ENCODE measurements around the gene MYO6. TPM values are rescaled to one million over a fixed set of nuclear protein-coding genes. Genes with fewer than 3 reads are reported as not detected.

The MYO6 gene
- polyA plus RNA-seq, 4 donors, result 11.2 to 111 (median 102) TPM

GRCh38 chr6:75761489-75761888 is 12.4 kb downstream of the MYO6 start:
- no peak for DNase-seq (ENCODE audit: low read depth in 4 of 4, low spot score in 3 of 4)

GRCh38 chr6:75762063-75762462 is 13.0 kb downstream of the MYO6 start:
- DNase-seq (ENCODE audit: low read depth in 4 of 4, low spot score in 3 of 4), result no peak

GRCh38 chr6:75766387-75766786 is 17.3 kb downstream of the MYO6 start:
- DNase-seq (ENCODE audit: low read depth in 4 of 4, low spot score in 3 of 4), result no peak

GRCh38 chr6:75770844-75771243 is 21.8 kb downstream of the MYO6 start:
- DNase-seq (ENCODE audit: low read depth in 4 of 4, low spot score in 3 of 4), result no peak

GRCh38 chr6:75775219-75775618 is 26.2 kb downstream of the MYO6 start:
- no peak for DNase-seq (ENCODE audit: low read depth in 4 of 4, low spot score in 3 of 4)

GRCh38 chr6:75776461-75776860 is 27.4 kb downstream of the MYO6 start:
- DNase-seq (ENCODE audit: low read depth in 4 of 4, low spot score in 3 of 4), result no peak

- DNase-seq (ENCODE audit: low read depth in 4 of 4, low spot score in 3 of 4), result no peak
Observed at GRCh38 chr6:75778757-75779156, 29.7 kb downstream of the MYO6 start.

GRCh38 chr6:75786152-75786551 is 37.1 kb downstream of the MYO6 start:
- no peak for DNase-seq (ENCODE audit: low read depth in 4 of 4, low spot score in 3 of 4)

- DNase-seq (ENCODE audit: low read depth in 4 of 4, low spot score in 3 of 4), result no peak
Observed at GRCh38 chr6:75788894-75789293, 39.9 kb downstream of the MYO6 start.

GRCh38 chr6:75791881-75792280 is 42.8 kb downstream of the MYO6 start:
- no peak for DNase-seq (ENCODE audit: low read depth in 4 of 4, low spot score in 3 of 4)

- DNase-seq (ENCODE audit: low read depth in 4 of 4, low spot score in 3 of 4), result no peak
Observed at GRCh38 chr6:75794351-75794846, 45.4 kb downstream of the MYO6 start.

GRCh38 chr6:75794954-75795739 is 46.1 kb downstream of the MYO6 start:
- no peak for DNase-seq (ENCODE audit: low read depth in 4 of 4, low spot score in 3 of 4)

GRCh38 chr6:75796723-75797122 is 47.7 kb downstream of the MYO6 start:
- no peak for DNase-seq (ENCODE audit: low read depth in 4 of 4, low spot score in 3 of 4)

- no peak for DNase-seq (ENCODE audit: low read depth in 4 of 4, low spot score in 3 of 4)
Observed at GRCh38 chr6:75800133-75800532, 51.1 kb downstream of the MYO6 start.

- DNase-seq (ENCODE audit: low read depth in 4 of 4, low spot score in 3 of 4), result no peak
Observed at GRCh38 chr6:75800708-75801505, 51.9 kb downstream of the MYO6 start.

- no peak for DNase-seq (ENCODE audit: low read depth in 4 of 4, low spot score in 3 of 4)
Observed at GRCh38 chr6:75802366-75802765, 53.3 kb downstream of the MYO6 start.

- DNase-seq (ENCODE audit: low read depth in 4 of 4, low spot score in 3 of 4), result no peak
Observed at GRCh38 chr6:75808507-75808906, 59.5 kb downstream of the MYO6 start.

- no peak for DNase-seq (ENCODE audit: low read depth in 4 of 4, low spot score in 3 of 4)
Observed at GRCh38 chr6:75812560-75812959, 63.5 kb downstream of the MYO6 start.

GRCh38 chr6:75813476-75814250 is 64.6 kb downstream of the MYO6 start:
- no peak for DNase-seq (ENCODE audit: low read depth in 4 of 4, low spot score in 3 of 4)

GRCh38 chr6:75815756-75816155 is 66.7 kb downstream of the MYO6 start:
- DNase-seq (ENCODE audit: low read depth in 4 of 4, low spot score in 3 of 4), result no peak

All from left renal pelvis (tissue), 4 donors.